ENCODE measurements around the gene AHSP.

GRCh38 chr16:31532896-31533295 is 5.2 kb downstream of the AHSP start:
- no peak for TF ChIP-seq EZH2 (IDR thresholded peaks at IDR 0.05; ENCODE audit: borderline replicate concordance, insufficient read depth, low read depth, low read length, poor library complexity, severe bottlenecking)
- TF ChIP-seq CTCF (IDR thresholded peaks at IDR 0.05), result no peak

Measured in B cell (primary cell).